ENCODE measurements around the gene DPP4.

DNA sequence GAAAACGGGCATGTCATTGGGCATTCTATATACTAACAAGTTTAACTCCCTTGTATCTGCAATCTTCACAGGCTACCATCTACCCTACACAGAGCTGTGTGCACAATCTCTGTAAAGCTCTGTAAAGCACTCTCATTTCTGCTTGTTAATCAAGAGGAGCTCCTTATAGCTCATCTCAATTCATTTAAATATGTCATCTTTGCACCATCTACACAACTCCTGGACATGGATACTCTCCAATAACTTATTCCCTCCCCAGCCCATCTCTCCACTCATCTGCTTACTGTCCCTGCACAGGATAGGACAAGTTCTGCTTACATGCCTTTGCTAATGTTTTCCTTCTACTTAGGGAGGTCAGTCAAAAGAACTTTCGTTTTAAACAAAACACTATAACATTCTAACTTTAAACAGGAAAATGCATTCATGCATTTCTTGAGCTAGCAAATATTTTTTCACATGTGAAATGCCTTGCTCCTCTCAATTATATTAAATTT lies 61.4 kb downstream of the DPP4 start:
- no peak for TF ChIP-seq CTCF (IDR thresholded peaks at IDR 0.05)
- no peak for TF ChIP-seq POLR2A (IDR thresholded peaks at IDR 0.05)
- TF ChIP-seq EP300 (IDR thresholded peaks at IDR 0.05) = no peak
- TF ChIP-seq POLR2AphosphoS5 (IDR thresholded peaks at IDR 0.05) = no peak
